Astrocyte (in vitro differentiated cells and primary cell): ENCODE measurements around the gene DRD2. TPM values are rescaled to one million over a fixed set of nuclear protein-coding genes. Genes with fewer than 3 reads are reported as not detected.

Source experiments
- DNase-seq: peaks from one replicate; pipeline ENCODE4 v3.0.0-alpha.2; 2010; ENCODE audit warnings: low read depth
- FAIRE-seq: peaks from 2 replicates; lab custom pipeline; 2011; peaks lifted over from hg19 to GRCh38; lab: Jason Lieb, UNC
- H2AFZ ChIP-seq: 2 replicates; pipeline ENCODE4 v1.6.0; 2012; ENCODE audit warnings: low read depth, low read length, inconsistent platforms
- H3K27ac ChIP-seq: 2 replicates; pipeline ENCODE4 v1.5.1; 2011; ENCODE audit warnings: low read depth, low read length, inconsistent platforms
- H3K27me3 ChIP-seq: 2 replicates; pipeline ENCODE4 v1.6.0; 2011; ENCODE audit warnings: low read length, inconsistent platforms; ENCODE audit not compliant: insufficient read depth
- H3K36me3 ChIP-seq: 2 replicates; pipeline ENCODE4 v1.5.1; 2011; ENCODE audit warnings: low read length, inconsistent platforms; ENCODE audit not compliant: insufficient read depth
- H3K4me1 ChIP-seq: 2 replicates; pipeline ENCODE4 v1.5.1; 2011; ENCODE audit warnings: low read length, inconsistent platforms; ENCODE audit not compliant: insufficient read depth
- H3K4me2 ChIP-seq: 2 replicates; pipeline ENCODE4 v1.6.0; 2012; ENCODE audit warnings: low read length, inconsistent platforms
- H3K4me3 ChIP-seq: 2 replicates; pipeline ENCODE4 v1.5.1; 2011; ENCODE audit warnings: low read depth, mild to moderate bottlenecking, low read length, inconsistent platforms; ENCODE audit not compliant: insufficient read depth
- H3K79me2 ChIP-seq: 2 replicates; pipeline ENCODE4 v1.6.0; 2012; ENCODE audit warnings: mild to moderate bottlenecking, low read length, inconsistent platforms; ENCODE audit not compliant: insufficient read depth
- H3K9ac ChIP-seq: 2 replicates; pipeline ENCODE4 v1.6.0; 2012; ENCODE audit warnings: mild to moderate bottlenecking, low read length, inconsistent platforms
- H3K9me3 ChIP-seq: 2 replicates; pipeline ENCODE4 v1.5.1; 2012; ENCODE audit warnings: low read depth, mild to moderate bottlenecking, low read length, inconsistent platforms; ENCODE audit not compliant: insufficient read depth
- H4K20me1 ChIP-seq: 2 replicates; pipeline ENCODE4 v1.6.0; 2012; ENCODE audit warnings: low read length, inconsistent platforms; ENCODE audit not compliant: insufficient read depth
- H3K27ac Mint-ChIP-seq: one replicate; pipeline ENCODE4 v1.8.0; 2021; ENCODE audit warnings: mild to moderate bottlenecking, mixed read lengths; ENCODE audit not compliant: unreplicated experiment
- H3K27me3 Mint-ChIP-seq: one replicate; pipeline ENCODE4 v1.8.0; 2021; ENCODE audit warnings: low read depth, mixed read lengths; ENCODE audit not compliant: unreplicated experiment
- H3K36me3 Mint-ChIP-seq: one replicate; pipeline ENCODE4 v1.8.0; 2021; ENCODE audit warnings: low read depth, mixed read lengths; ENCODE audit not compliant: unreplicated experiment
- H3K4me1 Mint-ChIP-seq: one replicate; pipeline ENCODE4 v1.8.0; 2021; ENCODE audit warnings: low read depth, mixed read lengths; ENCODE audit not compliant: unreplicated experiment
- H3K4me3 Mint-ChIP-seq: one replicate; pipeline ENCODE4 v1.8.0; 2021; ENCODE audit warnings: mild to moderate bottlenecking, moderate library complexity, mixed read lengths; ENCODE audit not compliant: unreplicated experiment
- H3K9me3 Mint-ChIP-seq: one replicate; pipeline ENCODE4 v1.8.0; 2021; ENCODE audit warnings: mild to moderate bottlenecking, mixed read lengths; ENCODE audit not compliant: unreplicated experiment
- CTCF ChIP-seq: IDR thresholded peaks from 2 replicates; pipeline ENCODE4 v1.5.1; 2011; ENCODE audit warnings: low read depth, mild to moderate bottlenecking, inconsistent platforms, low read length, moderate library complexity; ENCODE audit not compliant: insufficient read depth
- EZH2 ChIP-seq: IDR thresholded peaks from 2 replicates; pipeline ENCODE4 v1.6.1; 2012; ENCODE audit warnings: mild to moderate bottlenecking, low read length, inconsistent platforms; ENCODE audit not compliant: insufficient read depth
- total RNA-seq: library from RNA; stranded (reverse); gene quantifications from 2 replicates; pipeline ENCODE4 v1.2.1, GENCODE V29; 2021

Gene DRD2
- total RNA-seq, 1 donor from 2014 or later = not detected

- H2AFZ ChIP-seq = no peak overlapping the region
- DNase-seq (no peak), FAIRE-seq (no peak)
- TF ChIP-seq EZH2 (no peak), CTCF (no peak)
- no peak overlapping the region for H3K27ac ChIP-seq
- H4K20me1 ChIP-seq = no peaks in the 10 kb centered on the region
- H3K4me2 ChIP-seq = no peak overlapping the region
- Mint-ChIP-seq H3K4me1 (peaks cover 3% of the 10 kb centered on the region), H3K36me3 (no peaks in the 10 kb centered on the region), H3K9me3 (peaks cover 2% of the 10 kb centered on the region), H3K4me3 (no peak overlapping the region), H3K27ac (no peak overlapping the region), H3K27me3 (peaks cover 12% of the 10 kb centered on the region)
- no peaks in the 10 kb centered on the region for H3K36me3 ChIP-seq
- no peaks in the 10 kb centered on the region for H3K9me3 ChIP-seq
- H3K27me3 ChIP-seq = no peaks in the 10 kb centered on the region
- H3K4me1 ChIP-seq = peaks cover 25% of the 10 kb centered on the region
- no peak overlapping the region for H3K9ac ChIP-seq
- H3K4me3 ChIP-seq = no peak overlapping the region
- H3K79me2 ChIP-seq = no peaks in the 10 kb centered on the region
Observed at GRCh38 chr11:113504586-113504985, 29.4 kb upstream of the DRD2 start.

DNA sequence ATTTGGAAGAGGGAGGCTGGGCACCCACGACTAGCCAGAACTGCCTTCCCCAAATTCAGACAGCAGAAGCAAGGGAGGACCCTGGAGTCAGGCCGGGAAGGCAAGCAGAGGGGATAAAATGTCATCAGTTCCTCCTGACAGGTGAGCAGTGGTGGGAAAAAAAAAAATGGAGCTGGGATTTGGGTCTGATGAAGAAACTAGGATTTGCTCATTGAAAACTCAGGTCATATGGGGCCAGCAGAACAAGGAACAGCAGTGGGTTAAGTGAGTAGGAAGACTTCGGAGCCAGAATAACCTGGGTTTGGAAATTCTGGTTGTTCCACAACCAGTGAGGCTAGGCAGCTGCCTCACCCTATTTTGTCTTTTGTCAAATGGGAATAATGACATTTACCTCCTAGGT lies 28.9 kb upstream of the DRD2 start:
- TF ChIP-seq CTCF (no peak), EZH2 (no peak)
- Mint-ChIP-seq H3K27ac (no peak overlapping the region), H3K4me3 (no peak overlapping the region), H3K4me1 (peaks cover 3% of the 10 kb centered on the region), H3K36me3 (no peaks in the 10 kb centered on the region), H3K27me3 (peaks cover 12% of the 10 kb centered on the region), H3K9me3 (peaks cover 2% of the 10 kb centered on the region)
- no peak for FAIRE-seq
- no peak overlapping the region for H2AFZ ChIP-seq
- DNase-seq = no peak
- no peaks in the 10 kb centered on the region for H3K27me3 ChIP-seq
- H3K36me3 ChIP-seq = no peaks in the 10 kb centered on the region
- no peaks in the 10 kb centered on the region for H4K20me1 ChIP-seq
- H3K79me2 ChIP-seq = no peaks in the 10 kb centered on the region
- no peak overlapping the region for H3K27ac ChIP-seq
- no peaks in the 10 kb centered on the region for H3K9me3 ChIP-seq
- H3K4me1 ChIP-seq = peaks cover 25% of the 10 kb centered on the region
- no peak overlapping the region for H3K4me2 ChIP-seq
- H3K4me3 ChIP-seq = no peak overlapping the region
- H3K9ac ChIP-seq = no peak overlapping the region

DNA sequence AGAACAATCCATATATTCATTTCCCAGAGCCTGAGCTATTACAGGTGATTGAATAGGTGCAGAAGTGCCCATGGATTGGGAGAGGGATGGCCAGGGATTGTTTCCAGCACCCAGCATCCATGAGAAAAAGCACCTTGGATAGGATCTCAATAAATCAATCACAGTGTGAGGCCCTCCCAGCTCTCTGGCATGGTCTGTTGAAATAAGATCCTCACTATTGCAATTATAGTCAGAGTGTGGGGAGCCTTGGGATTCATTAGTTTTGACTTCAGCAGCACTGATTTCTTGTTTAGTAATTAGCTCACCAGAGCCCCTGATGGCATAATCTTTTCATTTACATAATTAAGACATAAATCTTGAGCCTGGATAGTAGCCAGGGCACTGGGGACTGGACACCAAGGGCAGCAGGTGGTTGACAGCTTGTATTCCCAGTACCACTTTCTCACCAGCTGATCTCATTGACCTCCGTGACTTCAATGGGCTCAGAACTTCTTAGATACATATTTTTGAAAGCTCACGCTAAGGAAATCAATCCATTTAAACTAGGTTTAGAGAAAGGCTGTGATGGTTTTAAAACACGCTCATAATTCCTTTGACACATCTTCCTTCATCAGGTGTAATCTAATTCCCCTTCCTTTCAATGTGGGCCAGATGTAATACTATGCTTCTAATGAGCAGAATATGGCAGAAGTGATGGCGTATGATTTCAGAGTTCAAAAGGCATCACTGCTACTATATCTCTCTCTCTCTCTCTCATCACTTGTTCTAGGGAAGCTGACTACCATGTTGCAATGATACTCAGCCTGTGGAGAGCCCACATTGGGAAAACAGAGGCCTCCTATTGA lies 22.1 kb upstream of the DRD2 start:
- Mint-ChIP-seq H3K27ac (no peak overlapping the region), H3K4me1 (peaks cover 2% of the 10 kb centered on the region), H3K27me3 (peaks cover 25% of the 10 kb centered on the region), H3K36me3 (no peaks in the 10 kb centered on the region), H3K4me3 (no peak overlapping the region), H3K9me3 (no peaks in the 10 kb centered on the region)
- H3K79me2 ChIP-seq = no peaks in the 10 kb centered on the region
- no peaks in the 10 kb centered on the region for H3K9me3 ChIP-seq
- no peak for TF ChIP-seq EZH2
- no peak for TF ChIP-seq CTCF
- H3K9ac ChIP-seq = no peak overlapping the region
- H2AFZ ChIP-seq = no peak overlapping the region
- H3K4me2 ChIP-seq = no peak overlapping the region
- H3K27me3 ChIP-seq = peaks cover 10% of the 10 kb centered on the region
- H3K4me1 ChIP-seq = no peaks in the 10 kb centered on the region
- no peaks in the 10 kb centered on the region for H3K36me3 ChIP-seq
- H3K27ac ChIP-seq = no peak overlapping the region
- H4K20me1 ChIP-seq = no peaks in the 10 kb centered on the region
- no peak overlapping the region for H3K4me3 ChIP-seq
- FAIRE-seq (no peak), DNase-seq (no peak)
